Measurements from ENCODE around the gene HSDL2. TPM values are rescaled to one million over a fixed set of nuclear protein-coding genes. Genes with fewer than 3 reads are reported as not detected.
"Not testable (repeated sequence)": the region's sequence is repeated elsewhere in the genome, so short reads cannot be mapped to it uniquely, and the experiment has no call there.

The HSDL2 gene
- total and polyA plus RNA-seq, 4 donors, result 22.5 to 58.6 (median 34.8) TPM

DNA sequence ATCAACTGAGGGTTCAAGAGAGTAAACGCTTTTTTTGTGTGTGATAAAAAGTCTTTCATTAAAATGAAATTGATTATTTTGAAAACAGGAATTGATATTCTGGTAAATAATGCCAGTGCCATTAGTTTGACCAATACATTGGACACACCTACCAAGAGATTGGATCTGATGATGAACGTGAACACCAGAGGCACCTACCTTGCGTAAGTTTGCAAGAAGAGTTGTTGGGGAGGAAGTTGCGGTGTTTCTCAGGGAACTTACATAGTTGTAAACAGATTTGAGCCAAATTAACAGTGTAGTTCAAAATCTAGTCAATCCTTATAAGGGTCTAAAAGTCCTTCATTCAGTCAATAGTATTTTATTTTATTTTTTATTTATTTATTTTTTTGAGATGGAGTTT, 28.9 kb downstream of the HSDL2 start:
- no peak overlapping the region for H3K4me3 ChIP-seq
- ATAC-seq (ENCODE audit: insufficient read depth, low FRiP score), result no peak
- H3K27ac ChIP-seq (ENCODE audit: low read depth in 1 of 2, low read length in 1 of 2), result no peak overlapping the region
- WGBS, 2 donors, result 60 to 72% methylated on average over 4 of the region's 4 CpGs
- no peak for DNase-seq
- no peak overlapping the region for H3K9ac ChIP-seq (ENCODE audit: insufficient read depth in 1 of 2, low read length in 2 of 2)
- no peaks in the 10 kb centered on the region for H3K27me3 ChIP-seq (ENCODE audit: control insufficient read depth in 3 of 3, insufficient read depth in 3 of 3, low read length in 2 of 3)
- peaks cover 0 to 23% (median 6%) of the 10 kb centered on the region in 5 donors for H3K4me1 ChIP-seq (ENCODE audit: control insufficient read depth in 5 of 5, insufficient read depth in 5 of 5, low read length in 5 of 5)
- no peaks in the 10 kb centered on the region for H3K9me3 ChIP-seq (ENCODE audit: control insufficient read depth in 4 of 4, insufficient read depth in 3 of 4, low read length in 3 of 4)
- TF ChIP-seq CTCF (IDR thresholded peaks at IDR 0.05; ENCODE audit: control extremely low read depth, extremely low read depth), result no peak
- peaks cover 3 to 36% (median 7%) of the 10 kb centered on the region in 4 donors for H3K36me3 ChIP-seq (ENCODE audit: control insufficient read depth in 4 of 4, insufficient read depth in 4 of 4, low read length in 4 of 4)

GRCh38 chr9:112409758-112410157, 29.9 kb downstream of the HSDL2 start:
- no peak for DNase-seq
- Histone ChIP-seq H3K27ac (ENCODE audit: low read depth in 1 of 2, low read length in 1 of 2) (no peak overlapping the region), H3K36me3 (ENCODE audit: control insufficient read depth in 4 of 4, insufficient read depth in 4 of 4, low read length in 4 of 4) (peaks cover 3 to 36% (median 7%) of the 10 kb centered on the region in 4 donors), H3K9ac (ENCODE audit: insufficient read depth in 1 of 2, low read length in 2 of 2) (no peak overlapping the region), H3K4me3 (no peak overlapping the region), H3K9me3 (ENCODE audit: control insufficient read depth in 4 of 4, insufficient read depth in 3 of 4, low read length in 3 of 4) (no peaks in the 10 kb centered on the region), H3K4me1 (ENCODE audit: control insufficient read depth in 5 of 5, insufficient read depth in 5 of 5, low read length in 5 of 5) (peaks cover 0 to 16% (median 6%) of the 10 kb centered on the region in 5 donors), H3K27me3 (ENCODE audit: control insufficient read depth in 3 of 3, insufficient read depth in 3 of 3, low read length in 2 of 3) (no peaks in the 10 kb centered on the region)
- no peak for TF ChIP-seq CTCF (IDR thresholded peaks at IDR 0.05; ENCODE audit: control extremely low read depth, extremely low read depth)
- ATAC-seq (ENCODE audit: insufficient read depth, low FRiP score), result no peak
- WGBS, 2 donors, result 76 to 82% methylated on average over 4 of the region's 4 CpGs

DNA sequence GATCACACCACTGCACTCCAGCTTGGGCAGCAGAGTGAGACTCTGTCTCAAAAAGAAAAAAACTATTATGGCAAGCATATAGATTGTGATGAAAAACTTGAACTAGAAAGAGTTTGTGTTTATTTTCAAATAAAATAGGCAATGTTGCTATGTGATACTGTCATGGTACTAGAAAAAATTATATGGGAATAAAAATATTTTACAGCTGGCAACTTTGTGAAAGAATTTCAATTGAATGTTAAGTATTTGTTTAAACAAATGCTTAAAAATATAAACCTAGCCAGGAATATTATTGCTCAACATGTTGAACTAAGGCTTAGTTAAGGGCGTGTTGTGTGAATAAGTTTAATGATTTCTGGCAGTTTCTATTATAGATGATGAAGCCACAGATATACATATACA, 31.7 kb downstream of the HSDL2 start:
- H3K27ac ChIP-seq (ENCODE audit: low read depth in 1 of 2, low read length in 1 of 2), result peak overlapping the region in 1 of 2 donors; percentile 53
- no peak for TF ChIP-seq CTCF (IDR thresholded peaks at IDR 0.05; ENCODE audit: control extremely low read depth, extremely low read depth)
- DNase-seq (peak in 2 of 3 donors; percentile 79 to 82), ATAC-seq (ENCODE audit: insufficient read depth, low FRiP score) (no peak)
- H3K27me3 ChIP-seq (ENCODE audit: control insufficient read depth in 3 of 3, insufficient read depth in 3 of 3, low read length in 2 of 3), result no peaks in the 10 kb centered on the region
- no peak overlapping the region for H3K4me3 ChIP-seq
- H3K36me3 ChIP-seq (ENCODE audit: control insufficient read depth in 4 of 4, insufficient read depth in 4 of 4, low read length in 4 of 4), result peaks cover 5 to 36% (median 9%) of the 10 kb centered on the region in 4 donors
- H3K9me3 ChIP-seq (ENCODE audit: control insufficient read depth in 4 of 4, insufficient read depth in 3 of 4, low read length in 3 of 4), result no peaks in the 10 kb centered on the region
- no peak overlapping the region for H3K9ac ChIP-seq (ENCODE audit: insufficient read depth in 1 of 2, low read length in 2 of 2)
- peaks cover 0 to 16% (median 6%) of the 10 kb centered on the region in 5 donors for H3K4me1 ChIP-seq (ENCODE audit: control insufficient read depth in 5 of 5, insufficient read depth in 5 of 5, low read length in 5 of 5)
- WGBS, 2 donors, result 59 to 86% methylated on average over 1 of the region's 1 CpG

DNA sequence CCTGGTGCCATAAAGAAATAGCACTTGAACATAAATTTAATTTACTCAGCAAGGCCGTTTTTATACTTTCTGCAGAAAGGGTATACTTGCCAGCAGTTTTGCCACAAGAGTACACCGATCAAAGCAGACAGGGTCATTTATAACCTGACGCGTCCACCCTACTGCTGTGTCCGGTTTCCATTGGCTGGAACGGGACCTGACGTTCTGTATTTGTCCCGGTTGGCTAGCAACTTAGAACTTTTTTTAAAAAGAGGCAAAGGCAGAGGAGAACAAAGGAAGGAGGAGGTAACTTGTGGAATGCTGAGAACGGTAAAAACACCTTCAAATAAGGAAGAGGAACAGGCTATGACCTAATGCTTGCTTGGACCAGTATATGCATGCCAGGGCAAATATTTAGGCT, 33.8 kb downstream of the HSDL2 start:
- H3K27ac ChIP-seq (ENCODE audit: low read depth in 1 of 2, low read length in 1 of 2); H3K27me3 ChIP-seq (ENCODE audit: control insufficient read depth in 3 of 3, insufficient read depth in 3 of 3, low read length in 2 of 3); H3K9me3 ChIP-seq (ENCODE audit: control insufficient read depth in 4 of 4, insufficient read depth in 3 of 4, low read length in 3 of 4); H3K4me3 ChIP-seq; ATAC-seq (ENCODE audit: insufficient read depth, low FRiP score); DNase-seq; H3K9ac ChIP-seq (ENCODE audit: insufficient read depth in 1 of 2, low read length in 2 of 2): not testable (repeated sequence)
- peaks cover 0 to 16% (median 6%) of the 10 kb centered on the region in 5 donors for H3K4me1 ChIP-seq (ENCODE audit: control insufficient read depth in 5 of 5, insufficient read depth in 5 of 5, low read length in 5 of 5)
- peaks cover 3 to 24% (median 4%) of the 10 kb centered on the region in 4 donors for H3K36me3 ChIP-seq (ENCODE audit: control insufficient read depth in 4 of 4, insufficient read depth in 4 of 4, low read length in 4 of 4)
- 77 to 95% methylated on average over 8 to 9 of the region's 9 CpGs for WGBS, 2 donors

Measured in lung (tissue), 12 donors.